Stimulated activated CD4-positive, alpha-beta T cell treated with anti-CD3 and anti-CD28 coated beads, Interleukin-15, amount 100 ng/mL, for 1 hour (primary cell): Measurements from ENCODE around the gene CRPPA.

ENCODE experiments used
- DNase-seq, 2 donors: peaks; one replicate each; pipeline ENCODE4 v3.0.0-alpha.2; 2020; ENCODE audit warnings: low read depth in 1 of 2, low spot score in 1 of 2

CRPPA gene

DNA sequence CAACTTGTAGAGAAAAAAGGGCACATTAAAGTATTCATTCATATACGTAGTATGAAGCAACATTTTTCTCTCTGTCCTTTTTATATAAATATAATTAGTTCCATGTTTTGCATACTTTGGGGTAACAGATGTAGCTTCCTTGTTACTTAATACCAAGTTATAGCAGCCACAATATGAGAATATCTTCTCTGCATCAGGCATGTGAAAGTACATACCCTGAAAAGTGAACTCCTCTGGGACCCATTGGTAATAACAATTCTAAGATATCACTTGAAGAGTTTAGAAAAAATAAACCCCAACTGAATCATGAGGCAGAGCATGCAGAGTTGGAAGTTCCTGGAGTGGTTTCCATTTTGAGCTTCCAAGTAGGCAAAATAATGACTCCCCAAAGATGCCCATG lies 2.4 kb upstream of the CRPPA start:
- no peak for DNase-seq

DNA sequence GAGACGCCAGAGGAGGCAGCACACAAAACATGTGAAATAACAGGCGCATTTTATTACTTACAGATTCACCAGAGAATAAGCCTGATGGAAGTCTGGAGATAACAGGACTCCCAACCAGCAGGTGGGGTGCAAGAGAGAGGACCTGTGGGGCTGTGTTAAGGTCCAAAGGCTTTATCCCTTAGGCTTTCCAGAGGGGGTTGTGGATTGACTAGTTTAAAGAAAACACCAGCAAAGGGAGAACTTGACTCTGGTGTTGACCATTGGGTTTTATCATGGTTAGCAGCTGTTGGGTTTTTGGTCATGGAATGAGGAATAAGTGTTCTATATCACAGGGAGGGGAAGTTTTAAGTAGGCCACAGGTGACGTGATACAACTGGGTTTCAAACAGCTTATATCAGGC lies 1.6 kb upstream of the CRPPA start:
- no peak for DNase-seq

DNA sequence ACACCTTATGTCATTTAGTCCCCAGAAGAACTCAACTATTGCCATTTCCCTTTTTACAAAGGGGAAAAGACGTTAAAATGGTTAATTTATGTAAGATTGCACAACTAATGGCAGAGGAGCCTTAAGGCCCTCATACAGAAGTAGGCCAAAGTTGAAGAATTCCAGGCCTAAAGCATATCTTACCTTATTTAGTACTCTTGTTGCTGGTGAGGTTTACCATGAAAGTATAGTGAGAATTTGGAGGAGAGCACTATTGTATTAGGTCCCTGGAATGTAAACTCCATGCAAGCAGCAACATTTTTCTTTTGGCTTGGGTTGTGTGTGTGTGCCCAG lies 731 bp upstream of the CRPPA start:
- no peak for DNase-seq

DNA sequence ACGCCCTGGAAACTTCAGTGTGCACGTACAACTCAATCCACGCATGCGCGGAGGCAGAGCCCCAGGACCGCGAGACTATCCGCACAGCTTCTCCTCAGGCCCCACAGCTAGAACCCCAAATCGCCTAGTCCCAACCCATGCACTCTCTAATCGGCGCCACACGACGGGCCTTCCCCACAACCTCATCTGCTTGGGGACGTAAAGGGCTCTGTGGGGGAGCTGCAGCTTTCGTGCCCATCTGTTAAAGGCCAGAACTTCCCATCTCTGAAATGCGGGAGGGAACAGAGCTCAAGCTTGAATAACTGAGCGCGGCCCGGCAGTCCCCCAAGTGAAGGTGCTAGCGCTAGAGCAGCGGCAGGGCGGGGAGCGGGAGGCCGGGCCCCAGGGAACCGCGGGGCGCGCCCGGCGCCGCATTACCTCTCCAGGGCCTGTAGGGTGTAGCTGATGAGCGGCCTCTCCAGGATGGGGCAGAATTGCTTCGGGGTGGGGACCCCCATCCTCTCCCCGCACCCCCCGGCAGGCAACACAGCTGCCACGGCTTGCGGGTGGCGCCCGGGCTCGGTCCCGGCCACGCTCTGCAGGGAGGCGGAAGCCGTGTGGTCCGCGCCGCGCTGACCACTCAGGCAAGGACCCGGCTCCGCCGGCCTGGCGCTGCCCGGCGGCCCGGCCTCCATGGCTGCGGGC lies 547 bp downstream of the CRPPA start:
- peak; percentile 42 to 65 for DNase-seq

DNA sequence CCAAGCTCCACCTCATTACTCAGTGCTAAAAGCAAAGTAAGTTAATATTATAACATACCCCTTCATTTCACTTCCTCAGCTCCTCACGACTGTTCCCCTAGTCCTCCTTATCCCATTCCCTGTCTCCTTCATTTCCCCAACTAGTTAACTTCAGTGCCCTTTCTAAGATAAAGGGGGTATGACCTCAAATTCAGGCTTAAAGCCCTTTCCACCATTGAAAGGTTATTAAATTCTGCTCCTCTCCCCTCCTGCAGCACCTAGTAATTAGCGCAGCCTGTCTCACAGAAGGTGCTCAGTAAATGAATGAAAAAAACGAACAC lies 1.0 kb downstream of the CRPPA start:
- no peak for DNase-seq

DNA sequence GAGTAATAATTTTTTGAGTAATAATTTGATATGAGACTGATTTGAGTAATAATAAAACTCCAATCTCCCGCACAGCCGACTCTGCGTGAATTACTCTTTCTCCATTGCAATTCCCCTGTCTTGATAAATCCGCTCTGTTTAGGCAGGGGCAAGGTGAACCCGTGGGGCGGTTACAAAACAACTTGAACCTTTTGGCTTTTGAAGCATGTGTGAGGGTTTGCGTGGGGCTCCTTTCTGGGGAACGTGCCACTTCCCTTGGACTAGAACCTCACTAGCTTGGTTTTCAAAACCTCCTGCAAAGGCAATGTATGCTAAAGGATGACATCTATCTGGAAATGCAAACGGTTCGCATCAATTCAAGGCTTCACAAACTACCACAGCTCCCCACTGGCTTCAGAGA lies 1.5 kb downstream of the CRPPA start:
- DNase-seq: no peak

DNA sequence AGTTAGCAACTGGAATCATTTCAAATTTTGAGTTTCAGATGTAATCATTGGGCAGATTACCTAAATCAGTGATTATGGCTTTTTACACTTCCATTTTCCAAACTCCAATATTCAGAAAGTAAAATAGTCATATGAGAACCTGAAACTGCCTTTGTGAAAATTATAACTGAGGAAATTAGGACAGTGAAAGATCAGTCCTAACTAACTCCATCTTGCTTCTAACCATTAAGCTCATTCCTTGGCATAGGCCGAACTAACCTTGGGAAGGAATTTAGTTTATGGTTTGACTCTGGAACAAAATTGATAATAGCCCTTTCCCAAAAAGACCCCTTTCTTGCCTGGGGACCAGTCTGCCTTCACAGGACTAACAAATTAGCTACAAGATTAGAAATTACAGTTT lies 2.2 kb downstream of the CRPPA start:
- no peak for DNase-seq

DNA sequence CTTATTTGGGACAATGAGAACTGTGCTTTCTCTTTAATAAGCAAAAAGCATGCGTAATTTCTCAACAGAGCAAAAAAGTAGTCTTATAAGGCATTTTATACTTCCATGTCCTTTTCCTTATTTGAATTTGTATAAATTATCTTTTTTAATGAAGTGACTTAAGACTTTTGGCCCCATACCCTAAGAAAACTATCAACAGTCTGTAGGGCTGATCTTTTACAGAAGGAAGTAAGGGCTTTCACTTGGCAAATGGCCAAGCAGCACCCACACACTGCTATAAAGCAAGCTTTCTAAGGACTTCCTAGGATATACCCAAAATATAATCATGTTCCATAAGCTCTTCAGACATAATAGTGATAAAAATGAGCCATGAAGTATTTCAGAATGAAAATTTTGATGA lies 3.4 kb downstream of the CRPPA start:
- no peak for DNase-seq

DNA sequence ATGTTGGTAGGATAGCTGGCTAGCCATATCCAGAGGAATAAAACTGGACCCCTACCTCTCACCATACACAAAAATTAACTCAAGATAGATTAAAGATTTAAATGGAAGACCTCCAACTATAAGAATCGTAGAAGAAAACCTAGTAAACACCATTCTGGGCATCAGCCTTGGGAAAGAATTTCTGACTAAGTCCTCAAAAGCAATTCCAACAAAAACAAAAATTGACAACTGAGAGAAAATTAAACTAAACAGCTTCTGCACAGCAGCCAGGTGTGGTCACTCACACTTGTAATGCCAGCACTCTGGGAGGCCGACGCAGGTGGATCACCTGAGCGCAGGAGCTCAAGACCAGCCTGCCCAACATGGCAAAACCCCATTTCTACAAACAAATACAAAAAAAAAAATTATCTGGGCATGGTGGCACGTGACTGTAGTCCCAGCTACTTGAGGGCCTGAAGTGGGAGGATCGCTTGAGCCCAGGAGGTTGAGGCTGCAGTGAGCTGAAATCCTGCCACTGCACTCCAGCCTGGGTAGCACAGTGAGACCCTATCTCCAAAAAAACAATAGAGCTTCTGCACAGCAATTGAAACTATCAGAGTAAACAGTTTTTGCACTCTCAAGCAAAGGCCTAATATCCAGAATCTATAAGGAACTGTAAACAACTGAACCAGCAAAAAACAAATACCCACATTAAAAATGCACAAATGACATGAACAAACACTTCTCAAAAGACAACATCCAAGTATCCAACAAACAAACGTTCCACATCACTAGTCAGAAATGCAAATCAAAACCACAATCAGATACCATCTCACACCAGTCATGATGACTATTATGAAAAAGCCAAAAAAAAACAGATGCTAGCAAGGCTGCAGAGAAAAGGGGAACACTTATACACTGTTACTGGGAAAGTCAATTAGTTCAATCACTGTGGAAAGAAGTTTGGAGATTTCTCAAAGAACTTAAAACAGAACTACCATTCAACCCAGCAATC lies 4.8 kb downstream of the CRPPA start:
- DNase-seq: no peak

DNA sequence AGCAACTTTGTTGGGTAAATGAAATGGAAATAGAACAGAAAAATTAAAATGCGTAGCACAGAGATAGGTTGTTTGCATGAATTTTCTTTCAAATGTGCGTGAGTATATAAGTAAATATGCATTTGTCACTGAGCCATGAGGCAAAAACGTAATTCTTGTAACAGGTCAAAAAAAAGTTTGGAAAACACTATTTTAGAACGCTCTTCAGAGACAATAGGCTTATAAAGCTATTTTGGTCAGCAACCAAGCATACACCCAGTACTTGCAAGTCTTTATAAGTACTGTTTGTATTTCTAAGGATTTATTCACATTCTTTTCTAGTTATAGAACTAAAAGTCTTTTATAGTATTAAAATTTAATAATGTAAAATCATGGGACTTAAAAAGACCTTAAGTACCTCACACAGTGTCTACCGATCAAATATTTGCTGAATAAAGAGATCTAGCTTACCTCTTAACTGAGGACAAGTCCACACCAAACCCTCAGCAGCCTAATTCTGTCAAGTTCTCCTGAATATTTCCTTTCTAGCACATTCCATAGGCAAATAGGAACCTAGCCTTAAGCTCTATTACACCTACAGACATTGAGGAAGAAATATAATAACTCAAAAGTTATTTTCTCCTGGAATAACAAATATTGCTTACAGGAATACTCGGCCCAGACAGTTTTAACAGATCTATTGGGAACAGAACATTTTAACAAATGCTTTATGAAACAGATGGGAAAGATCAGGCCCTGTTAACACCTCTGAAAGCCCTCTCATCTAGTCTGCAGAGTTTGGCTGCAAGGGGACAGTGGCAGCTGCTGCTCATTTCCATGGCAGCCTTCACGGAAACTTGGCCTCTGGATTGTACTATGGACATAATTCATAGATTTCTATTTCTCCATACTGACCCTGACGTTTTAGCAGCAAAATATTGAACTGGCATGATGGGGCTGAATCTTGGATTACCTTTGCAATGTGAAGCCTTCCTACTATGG lies 8.8 kb downstream of the CRPPA start:
- DNase-seq: no peak

DNA sequence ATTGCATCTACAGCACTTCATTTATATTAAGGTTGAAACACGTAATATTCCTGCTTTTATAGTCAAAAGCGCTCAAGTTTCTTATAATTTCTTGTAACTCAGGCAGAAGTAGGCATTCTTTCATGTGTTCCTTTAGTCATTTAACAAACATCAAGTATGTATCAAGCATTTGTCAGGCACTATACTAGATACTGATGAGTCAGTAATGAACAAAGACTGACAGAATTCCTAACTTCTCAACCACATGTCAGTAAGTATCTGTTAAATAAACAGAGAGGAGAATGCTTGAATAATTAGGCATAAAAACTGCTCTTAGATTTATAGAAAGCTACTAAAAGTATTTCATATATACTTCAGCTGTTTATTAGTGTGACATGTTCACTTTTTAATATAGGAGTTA lies 9.9 kb downstream of the CRPPA start:
- no peak for DNase-seq

DNA sequence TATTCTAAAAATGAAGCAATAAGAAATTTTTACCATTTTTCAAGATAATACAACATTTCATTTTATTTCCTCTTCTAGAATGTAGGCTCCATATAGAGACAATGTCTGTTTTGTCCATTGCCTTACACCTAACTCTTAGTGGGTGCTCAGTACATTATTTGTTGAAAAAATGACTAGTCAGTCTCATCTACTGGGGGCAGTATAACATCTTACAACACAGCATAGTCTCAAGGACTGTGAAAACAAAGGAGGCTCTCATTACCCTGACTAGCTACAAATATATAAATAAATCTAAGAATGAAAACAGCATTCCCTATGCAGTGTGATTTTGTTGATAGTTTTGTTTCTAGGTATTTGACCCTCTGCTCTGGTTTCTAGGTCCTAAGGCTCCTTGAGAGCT lies 11.6 kb downstream of the CRPPA start:
- no peak for DNase-seq

DNA sequence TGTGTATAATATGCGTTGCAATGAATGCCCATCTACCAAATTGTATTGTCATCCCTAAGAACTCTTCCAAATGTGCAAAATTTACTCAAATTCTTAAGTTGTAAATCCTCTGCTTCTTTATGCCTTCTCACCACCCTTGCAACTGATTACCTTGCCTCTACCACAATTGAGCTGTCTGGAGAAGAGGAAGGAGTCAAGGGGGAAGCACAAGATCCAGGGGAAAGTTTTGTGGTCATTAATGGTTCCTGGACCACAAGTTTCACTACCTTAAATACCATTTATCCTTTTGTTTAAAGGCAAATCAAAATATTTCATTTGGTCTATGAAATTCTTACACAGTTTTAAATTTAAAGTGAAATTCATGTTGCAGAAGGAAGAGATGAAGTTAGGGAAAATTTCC lies 16.7 kb downstream of the CRPPA start:
- no peak for DNase-seq

DNA sequence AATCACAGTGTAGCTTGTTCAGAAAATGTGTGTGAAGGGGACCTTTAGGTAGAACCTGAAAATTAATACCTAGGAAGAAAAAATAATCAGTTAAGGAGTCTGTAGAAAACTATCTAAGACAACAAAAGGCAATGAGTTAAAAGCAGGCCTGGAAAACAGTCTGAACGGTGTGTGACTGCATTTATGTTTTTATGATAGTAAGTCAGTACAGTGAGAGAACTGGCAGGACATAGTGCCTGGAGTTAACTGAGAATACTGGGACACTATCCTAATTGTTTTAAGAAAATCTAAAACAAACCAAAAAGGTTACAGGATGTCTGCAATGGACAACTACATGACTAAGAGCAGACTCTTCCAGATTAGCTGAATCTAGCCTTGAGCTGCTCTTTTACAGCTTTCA lies 17.9 kb downstream of the CRPPA start:
- DNase-seq: no peak

DNA sequence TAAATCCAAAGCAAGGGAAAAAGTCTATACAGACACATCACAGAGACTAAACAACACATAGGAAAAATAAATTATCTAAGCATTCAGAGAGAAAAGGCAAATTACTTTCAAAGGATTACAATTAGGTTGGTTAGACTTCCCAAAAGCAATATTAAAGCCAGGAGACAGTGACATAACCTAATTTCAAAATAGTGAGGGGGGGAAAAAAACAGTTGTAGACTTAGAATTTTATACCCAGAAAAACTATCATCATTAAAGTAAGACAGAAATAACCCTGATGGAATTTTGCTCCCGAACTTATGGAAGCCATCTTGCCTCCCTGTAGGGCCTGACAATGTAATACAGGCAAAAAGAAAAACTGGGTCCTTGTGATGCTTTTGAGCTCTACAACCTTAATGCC lies 18.4 kb downstream of the CRPPA start:
- DNase-seq: no peak

DNA sequence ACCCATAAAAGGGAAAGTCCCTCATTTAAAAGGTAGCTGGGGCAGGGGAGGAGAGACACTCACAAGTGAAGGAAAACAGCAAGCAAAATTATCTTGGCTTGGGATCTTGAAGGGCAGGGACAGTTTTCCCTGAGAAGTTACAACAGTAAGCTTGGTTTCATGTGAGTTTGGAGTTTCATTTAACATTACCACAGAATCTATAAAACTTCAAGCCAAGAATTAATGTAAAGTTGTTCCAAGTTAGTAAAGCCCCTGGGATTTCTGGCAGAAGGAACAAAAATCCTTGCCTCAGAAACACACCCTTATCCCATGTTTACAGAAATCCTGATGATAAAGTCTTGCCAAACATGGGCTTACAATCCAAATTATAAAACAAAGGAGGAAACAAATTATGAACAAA lies 19.2 kb downstream of the CRPPA start:
- no peak for DNase-seq

DNA sequence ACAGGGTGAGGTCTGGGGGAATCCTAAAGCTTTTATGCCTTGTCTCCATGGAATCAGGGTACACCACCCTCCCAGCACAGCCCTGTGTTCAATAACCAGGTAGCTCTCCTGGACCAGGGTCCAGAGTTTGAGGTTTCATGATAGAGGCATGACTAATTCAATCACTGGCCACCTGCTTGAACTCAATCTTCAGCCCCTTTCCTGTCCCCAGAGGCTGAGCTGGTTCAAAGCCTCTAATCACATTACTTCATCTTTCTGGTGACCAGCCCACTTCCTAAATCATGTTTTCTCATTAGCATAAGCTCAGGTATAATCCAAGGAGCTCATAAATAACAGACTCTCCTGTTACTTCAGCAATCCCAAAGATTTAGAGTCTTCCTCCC lies 20.5 kb downstream of the CRPPA start:
- DNase-seq: no peak

DNA sequence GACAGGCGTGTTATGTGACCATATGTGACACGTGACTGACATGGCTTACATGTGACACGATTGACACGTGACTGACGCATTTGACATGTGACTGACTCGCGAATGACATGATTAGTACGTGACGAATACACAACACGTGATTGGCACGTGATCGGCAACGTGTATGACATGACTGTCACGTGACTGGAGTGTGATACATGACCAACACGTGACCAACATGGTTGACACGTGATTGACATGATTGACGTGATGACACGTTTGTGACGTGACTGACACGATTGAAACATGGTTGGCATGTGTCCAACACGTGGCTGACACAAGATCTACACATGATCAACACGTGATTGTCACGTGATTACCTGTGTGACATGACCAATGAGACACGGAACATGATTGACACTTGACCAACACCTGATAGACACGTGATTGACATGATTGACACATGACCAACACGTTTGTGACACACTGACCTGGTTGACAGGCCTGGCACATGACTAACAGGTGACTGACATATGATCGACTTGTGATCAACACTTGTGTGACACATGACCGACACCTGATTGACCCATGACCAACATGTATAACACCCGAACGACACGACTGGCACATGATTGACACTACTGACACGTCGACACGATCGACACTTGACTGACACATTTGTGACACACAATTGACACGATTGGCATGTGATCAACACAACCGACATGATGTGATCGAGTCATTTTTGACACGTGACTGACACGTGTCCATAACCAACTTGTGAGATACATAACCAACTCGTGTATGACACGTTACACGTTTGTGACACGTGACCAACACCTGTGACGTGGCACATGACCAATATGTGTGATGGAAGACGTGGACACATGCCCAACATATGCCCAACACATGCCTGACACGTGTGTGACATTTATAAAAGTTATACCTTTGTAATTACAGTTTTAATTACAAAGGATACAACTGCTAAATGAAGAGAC lies 21.1 kb downstream of the CRPPA start:
- no peak for DNase-seq

DNA sequence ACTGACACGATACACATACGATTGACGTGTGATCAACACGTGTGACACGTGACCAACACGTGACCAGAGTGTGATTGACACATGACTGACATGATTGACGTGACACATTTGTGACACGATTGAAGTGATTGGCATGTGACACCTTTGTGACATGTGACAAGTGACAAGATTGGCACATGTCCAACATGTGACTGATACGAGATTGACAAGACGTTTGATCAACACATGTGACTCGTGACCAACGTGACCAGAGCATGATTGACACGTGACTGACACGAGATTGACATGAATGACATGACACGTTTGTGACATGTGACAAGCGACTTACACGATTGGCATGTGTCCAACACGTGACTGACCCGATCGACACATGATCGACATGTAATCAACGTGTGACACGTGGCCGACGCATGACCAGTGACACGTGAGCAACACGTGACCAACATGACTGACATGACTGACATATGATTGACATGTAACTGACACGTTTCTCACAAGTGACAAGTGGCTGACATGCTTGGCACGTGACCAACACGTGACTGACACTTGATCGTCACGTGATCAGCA lies 22.0 kb downstream of the CRPPA start:
- DNase-seq: no peak
